Tibial nerve (tissue), 4 donors: ENCODE data around the gene EPS8.

Experiments
- CTCF ChIP-seq, 5 experiments: fragments of 200-600 bp in 3 of 5; fragments of 450-650 bp in 2 of 5; sonication (generic) in 3 of 5; IDR thresholded peaks; one replicate each; pipeline ENCODE4 v1.5.1; 2016 to 2019; ENCODE audit warnings: antibody characterized with exemption in 5 of 5, mild to moderate bottlenecking in 3 of 5, moderate library complexity in 2 of 5
- EP300 ChIP-seq, 2 donors: sonication (generic); formaldehyde crosslinking; IDR thresholded peaks; one replicate each; pipeline ENCODE4 v1.6.1; 2017; ENCODE audit warnings: antibody characterized with exemption in 2 of 2, mild to moderate bottlenecking in 1 of 2

GRCh38 chr12:15691388-15691787 lies 97.8 kb downstream of the EPS8 start:
- TF ChIP-seq CTCF (IDR thresholded peaks at IDR 0.05) = no peak
- peak in 1 of 2 donors; percentile 26 for TF ChIP-seq EP300 (IDR thresholded peaks at IDR 0.05)
